ENCODE results near the gene ABCA4. TPM values are rescaled to one million over a fixed set of nuclear protein-coding genes. Genes with fewer than 3 reads are reported as not detected.

Gene ABCA4
- total RNA-seq, 1 donor from 2014 or later, result 0.49 TPM

DNA sequence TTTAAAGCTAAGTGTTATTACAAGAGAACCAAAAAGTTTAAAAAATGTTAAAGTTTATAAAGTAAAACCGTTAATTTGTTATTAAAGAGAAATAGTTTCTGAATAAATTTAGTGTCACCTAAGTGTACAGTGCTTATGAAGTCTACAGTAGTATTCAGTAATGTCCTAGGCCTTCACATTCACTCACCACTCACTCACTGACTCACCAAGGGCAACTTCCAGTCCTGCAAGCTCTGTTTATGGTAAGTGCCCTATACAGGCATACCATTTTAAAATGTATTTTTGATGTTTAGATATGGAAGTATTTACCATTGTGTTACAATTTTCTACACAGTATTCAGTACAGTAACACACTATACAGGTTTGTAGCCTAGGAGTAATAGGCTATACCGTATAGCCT, 151.6 kb downstream of the ABCA4 start:
- Histone ChIP-seq H3K4me1 (no peaks in the 10 kb centered on the region), H3K27ac (no peak overlapping the region), H3K4me3 (no peak overlapping the region), H3K36me3 (no peaks in the 10 kb centered on the region), H3K9me3 (no peaks in the 10 kb centered on the region), H3K27me3 (no peaks in the 10 kb centered on the region)
- TF ChIP-seq, protein P1, sequence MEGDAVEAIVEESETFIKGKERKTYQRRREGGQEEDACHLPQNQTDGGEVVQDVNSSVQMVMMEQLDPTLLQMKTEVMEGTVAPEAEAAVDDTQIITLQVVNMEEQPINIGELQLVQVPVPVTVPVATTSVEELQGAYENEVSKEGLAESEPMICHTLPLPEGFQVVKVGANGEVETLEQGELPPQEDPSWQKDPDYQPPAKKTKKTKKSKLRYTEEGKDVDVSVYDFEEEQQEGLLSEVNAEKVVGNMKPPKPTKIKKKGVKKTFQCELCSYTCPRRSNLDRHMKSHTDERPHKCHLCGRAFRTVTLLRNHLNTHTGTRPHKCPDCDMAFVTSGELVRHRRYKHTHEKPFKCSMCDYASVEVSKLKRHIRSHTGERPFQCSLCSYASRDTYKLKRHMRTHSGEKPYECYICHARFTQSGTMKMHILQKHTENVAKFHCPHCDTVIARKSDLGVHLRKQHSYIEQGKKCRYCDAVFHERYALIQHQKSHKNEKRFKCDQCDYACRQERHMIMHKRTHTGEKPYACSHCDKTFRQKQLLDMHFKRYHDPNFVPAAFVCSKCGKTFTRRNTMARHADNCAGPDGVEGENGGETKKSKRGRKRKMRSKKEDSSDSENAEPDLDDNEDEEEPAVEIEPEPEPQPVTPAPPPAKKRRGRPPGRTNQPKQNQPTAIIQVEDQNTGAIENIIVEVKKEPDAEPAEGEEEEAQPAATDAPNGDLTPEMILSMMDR (IDR thresholded peaks at IDR 0.05), result no peak
- TF ChIP-seq POLR2A (IDR thresholded peaks at IDR 0.05), result no peak
- TF ChIP-seq POLR2AphosphoS5 (IDR thresholded peaks at IDR 0.05; ENCODE audit: insufficient read depth in 1 of 2, low read depth in 1 of 2), result no peak
- intact Hi-C loops (cut with DNase I), result no loop called here
- no peak for DNase-seq (ENCODE audit: extremely low spot score in 2 of 2)

GRCh38 chr1:93967306-93967705, 153.6 kb downstream of the ABCA4 start:
- no peak for DNase-seq (ENCODE audit: extremely low spot score in 2 of 2)
- Histone ChIP-seq H3K27ac (no peak overlapping the region), H3K36me3 (no peaks in the 10 kb centered on the region), H3K27me3 (no peaks in the 10 kb centered on the region), H3K4me1 (peaks cover 4% of the 10 kb centered on the region), H3K9me3 (no peaks in the 10 kb centered on the region), H3K4me3 (no peak overlapping the region)
- intact Hi-C loops (cut with DNase I), result no loop called here
- TF ChIP-seq, protein P1 (IDR thresholded peaks at IDR 0.05), result no peak
- no peak for TF ChIP-seq POLR2AphosphoS5 (IDR thresholded peaks at IDR 0.05; ENCODE audit: insufficient read depth in 1 of 2, low read depth in 1 of 2)
- no peak for TF ChIP-seq POLR2A (IDR thresholded peaks at IDR 0.05)

GRCh38 chr1:93965888-93966287, 155.1 kb downstream of the ABCA4 start:
- DNase-seq (ENCODE audit: extremely low spot score in 2 of 2), result no peak
- TF ChIP-seq POLR2A (IDR thresholded peaks at IDR 0.05), result no peak
- TF ChIP-seq, protein P1 (IDR thresholded peaks at IDR 0.05), result no peak
- H3K36me3 ChIP-seq, result no peaks in the 10 kb centered on the region
- intact Hi-C loops (cut with DNase I), result no loop called here
- no peaks in the 10 kb centered on the region for H3K9me3 ChIP-seq
- no peak overlapping the region for H3K4me3 ChIP-seq
- no peaks in the 10 kb centered on the region for H3K27me3 ChIP-seq
- H3K27ac ChIP-seq, result no peak overlapping the region
- H3K4me1 ChIP-seq, result peaks cover 16% of the 10 kb centered on the region

DNA sequence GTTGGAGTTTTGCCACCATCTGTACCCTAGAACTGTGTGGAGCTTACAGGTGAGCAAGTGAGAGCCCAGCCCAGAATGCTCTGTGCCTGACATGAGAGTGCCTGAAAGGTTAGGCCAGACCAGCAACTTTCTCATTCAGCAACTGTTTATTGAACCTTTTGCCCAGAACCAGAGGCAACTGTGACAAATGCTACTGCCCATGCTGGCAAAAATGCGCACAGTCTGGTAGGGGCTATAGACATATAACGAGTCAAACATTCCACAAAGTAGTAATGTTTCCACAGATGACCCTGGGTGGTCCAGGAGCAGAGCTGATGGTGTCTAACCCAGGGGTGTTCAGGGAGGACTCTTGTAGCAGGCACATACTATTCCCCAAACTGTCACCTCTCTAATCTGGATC, 155.7 kb downstream of the ABCA4 start:
- Histone ChIP-seq H3K4me1 (peaks cover 21% of the 10 kb centered on the region), H3K27ac (no peak overlapping the region), H3K4me3 (no peak overlapping the region), H3K27me3 (no peaks in the 10 kb centered on the region), H3K9me3 (no peaks in the 10 kb centered on the region), H3K36me3 (no peaks in the 10 kb centered on the region)
- intact Hi-C loops (cut with DNase I), result no loop called here
- TF ChIP-seq POLR2A (IDR thresholded peaks at IDR 0.05) (no peak), POLR2AphosphoS5 (IDR thresholded peaks at IDR 0.05; ENCODE audit: insufficient read depth in 1 of 2, low read depth in 1 of 2) (no peak)
- TF ChIP-seq, protein P1 (IDR thresholded peaks at IDR 0.05), result no peak
- DNase-seq (ENCODE audit: extremely low spot score in 2 of 2), result no peak

GRCh38 chr1:93964777-93965200, 156.2 kb downstream of the ABCA4 start:
- Histone ChIP-seq H3K36me3 (no peaks in the 10 kb centered on the region), H3K4me3 (no peak overlapping the region), H3K4me1 (peaks cover 21% of the 10 kb centered on the region), H3K27ac (no peak overlapping the region), H3K27me3 (no peaks in the 10 kb centered on the region), H3K9me3 (no peaks in the 10 kb centered on the region)
- TF ChIP-seq, protein P1 (IDR thresholded peaks at IDR 0.05), result no peak
- TF ChIP-seq POLR2A (IDR thresholded peaks at IDR 0.05), result no peak
- no peak for TF ChIP-seq POLR2AphosphoS5 (IDR thresholded peaks at IDR 0.05; ENCODE audit: insufficient read depth in 1 of 2, low read depth in 1 of 2)
- DNase-seq (ENCODE audit: extremely low spot score in 2 of 2), result no peak
- intact Hi-C loops (cut with DNase I), result no loop called here
